SK-N-SH (cell line): ENCODE results near the gene GLCE. TPM values are rescaled to one million over a fixed set of nuclear protein-coding genes. Genes with fewer than 3 reads are reported as not detected.

Source experiments
- CTCF ChIA-PET: fragments of 300-600, 350-600 bp; formaldehyde crosslinking; extraction: SDS; loops from one replicate; lab custom pipeline; 2021; lab: Yijun Ruan, JAX
- POLR2A ChIA-PET: fragments of 350-600 bp; sonication (Branson Sonifier 250); formaldehyde crosslinking; extraction: SDS; loops from one replicate; lab custom pipeline; 2020; ENCODE audit warnings: antibody characterized with exemption, inconsistent platforms; lab: Yijun Ruan, JAX
- DNase-seq: peaks from one replicate; pipeline ENCODE4 v3.0.0; 2012
- H2AFZ ChIP-seq: fragments of 200-600 bp; sonication (generic); 2 replicates; pipeline ENCODE4 v1.8.1; 2016; ENCODE audit warnings: antibody characterized with exemption, mild to moderate bottlenecking, low read depth
- H3F3A ChIP-seq: fragments of 200-600 bp; sonication (generic); replicated peaks from 2 replicates; pipeline ENCODE3; 2016; ENCODE audit warnings: antibody characterized with exemption, mild to moderate bottlenecking; ENCODE audit not compliant: insufficient read depth
- H3K27ac ChIP-seq, 2 experiments: fragments of 200-500 bp in 1 of 2; fragments of 200-600 bp in 1 of 2; sonication (Bioruptor generic) in 1 of 2; sonication (generic), shearing (Covaris generic) in 1 of 2; 2 replicates each; pipeline versions ENCODE4 v1.5.1 to v1.6.1; 2014 to 2016; ENCODE audit warnings: low read depth in 2 of 2, inconsistent platforms in 1 of 2, low read length in 1 of 2, mild to moderate bottlenecking in 1 of 2, mixed read lengths in 1 of 2
- H3K27me3 ChIP-seq: fragments of 200-600 bp; sonication (generic), shearing (Covaris generic); 2 replicates; pipeline ENCODE4 v1.6.1; 2016; ENCODE audit warnings: mixed run types; ENCODE audit not compliant: insufficient read depth
- H3K36me3 ChIP-seq, 2 experiments: fragments of 200-500 bp in 1 of 2; fragments of 200-600 bp in 1 of 2; sonication (Bioruptor generic) in 1 of 2; sonication (generic) in 1 of 2; replicated peaks in 1 of 2; 2 replicates each; pipeline versions ENCODE3 to v1.5.1; 2014 to 2016; ENCODE audit warnings: low read length in 1 of 2, mild to moderate bottlenecking in 1 of 2; ENCODE audit not compliant: insufficient read depth in 2 of 2, control insufficient read depth in 1 of 2
- H3K4me1 ChIP-seq, 2 experiments: fragments of 200-500 bp in 1 of 2; fragments of 200-600 bp in 1 of 2; sonication (Bioruptor generic) in 1 of 2; sonication (generic), shearing (Covaris generic) in 1 of 2; 2 replicates each; pipeline versions ENCODE4 v1.5.1 to v1.6.1; 2014 to 2016; ENCODE audit warnings: low read depth in 1 of 2, low read length in 1 of 2, mixed run types in 1 of 2; ENCODE audit not compliant: insufficient read depth in 2 of 2, control insufficient read depth in 1 of 2
- H3K4me2 ChIP-seq: fragments of 200-600 bp; sonication (generic), shearing (Covaris generic); 2 replicates; pipeline ENCODE4 v1.6.1; 2017; ENCODE audit warnings: mixed run types
- H3K4me3 ChIP-seq, 2 experiments: fragments of 200-500 bp in 1 of 2; fragments of 200-600 bp in 1 of 2; sonication (Bioruptor generic) in 1 of 2; sonication (generic), shearing (Covaris generic) in 1 of 2; 2 replicates each; pipeline versions ENCODE4 v1.5.1 to v1.8.1; 2014 to 2016; ENCODE audit warnings: low read depth in 2 of 2, inconsistent platforms in 1 of 2, low read length in 1 of 2, mild to moderate bottlenecking in 1 of 2, mixed read lengths in 1 of 2, moderate library complexity in 1 of 2
- H3K79me2 ChIP-seq: fragments of 200-600 bp; sonication (generic); 2 replicates; pipeline ENCODE4 v1.8.1; 2017; ENCODE audit warnings: mild to moderate bottlenecking; ENCODE audit not compliant: insufficient read depth
- H3K9ac ChIP-seq: fragments of 200-600 bp; sonication (generic); 2 replicates; pipeline ENCODE4 v1.6.1; 2017; ENCODE audit warnings: mixed run types
- H3K9me2 ChIP-seq: fragments of 200-600 bp; sonication (generic); 2 replicates; pipeline ENCODE4 v1.6.1; 2017; ENCODE audit warnings: mixed run types
- H3K9me3 ChIP-seq: fragments of 200-600 bp; sonication (generic); 2 replicates; pipeline ENCODE4 v1.6.1; 2017; ENCODE audit warnings: mixed run types, mild to moderate bottlenecking, moderate library complexity
- H4K20me1 ChIP-seq: fragments of 200-600 bp; sonication (generic); 2 replicates; pipeline ENCODE4 v1.6.1; 2017; ENCODE audit warnings: mild to moderate bottlenecking, mixed run types; ENCODE audit not compliant: insufficient read depth
- FOXJ3 ChIP-seq: sonication (generic); formaldehyde crosslinking; IDR thresholded peaks from 2 replicates; pipeline ENCODE4 v1.5.1; 2020; ENCODE audit warnings: mild to moderate bottlenecking, missing genetic modification reagents
- GATA2 ChIP-seq: sonication (generic); formaldehyde crosslinking; IDR thresholded peaks from 2 replicates; pipeline ENCODE4 v1.5.0; 2020; ENCODE audit warnings: mild to moderate bottlenecking, missing genetic modification reagents
- MEF2A ChIP-seq: IDR thresholded peaks from 2 replicates; pipeline ENCODE4 v1.4.0; 2012; ENCODE audit warnings: low read depth, borderline replicate concordance
- NFIC ChIP-seq: IDR thresholded peaks from 2 replicates; pipeline ENCODE4 v1.4.0; 2012; ENCODE audit warnings: borderline replicate concordance
- NRF1 ChIP-seq: IDR thresholded peaks from 2 replicates; pipeline ENCODE4 v1.6.1; 2012; ENCODE audit warnings: low read depth, mild to moderate bottlenecking, low read length
- POLR2AphosphoS5 ChIP-seq: IDR thresholded peaks from 2 replicates; pipeline ENCODE4 v1.6.1; 2012; ENCODE audit warnings: low read depth, low read length
- RAD21 ChIP-seq: IDR thresholded peaks from 2 replicates; pipeline ENCODE4 v1.6.1; 2012; ENCODE audit warnings: mild to moderate bottlenecking, low read length
- REST ChIP-seq: IDR thresholded peaks from 2 replicates; pipeline ENCODE4 v1.6.1; 2012; ENCODE audit warnings: mild to moderate bottlenecking, low read depth, low read length, moderate library complexity
- SMC3 ChIP-seq: IDR thresholded peaks from 2 replicates; pipeline ENCODE4 v1.6.1; 2012; ENCODE audit warnings: low read depth, low read length, improper control_type of control experiment
- TCF12 ChIP-seq: IDR thresholded peaks from 2 replicates; pipeline ENCODE4 v1.4.0; 2012
- TEAD4 ChIP-seq: IDR thresholded peaks from 2 replicates; pipeline ENCODE4 v1.4.0; 2012; ENCODE audit warnings: mild to moderate bottlenecking, borderline replicate concordance; ENCODE audit not compliant: insufficient read depth
- ZBTB33 ChIP-seq: IDR thresholded peaks from 2 replicates; pipeline ENCODE4 v1.4.0; 2012; ENCODE audit warnings: low read depth, borderline replicate concordance
- WGBS: methylation state at CpG from one replicate; pipeline ENCODE4 v1.1.6; 2017; ENCODE audit warnings: low lambda C conversion rate; 5-methylcytosine and 5-hydroxymethylcytosine counted together
- polyA plus RNA-seq, 3 experiments: library from polyadenylated mRNA; depleted of rRNA; stranded (reverse); fragments of >200 nt; gene quantifications; 2 replicates each; pipeline ENCODE4 v1.2.3, GENCODE V29; 2012
- TF ChIP-seq, protein P1 (sequence below): fragments of 200-600 bp; sonication (generic); IDR thresholded peaks from 2 replicates; pipeline ENCODE4 v1.6.1; 2017; ENCODE audit warnings: antibody characterized with exemption, mild to moderate bottlenecking, moderate library complexity

GLCE gene
- polyA plus RNA-seq, 1 of the 3 experiments (the other 2 are of a cell fraction) = 19.5 TPM

DNA sequence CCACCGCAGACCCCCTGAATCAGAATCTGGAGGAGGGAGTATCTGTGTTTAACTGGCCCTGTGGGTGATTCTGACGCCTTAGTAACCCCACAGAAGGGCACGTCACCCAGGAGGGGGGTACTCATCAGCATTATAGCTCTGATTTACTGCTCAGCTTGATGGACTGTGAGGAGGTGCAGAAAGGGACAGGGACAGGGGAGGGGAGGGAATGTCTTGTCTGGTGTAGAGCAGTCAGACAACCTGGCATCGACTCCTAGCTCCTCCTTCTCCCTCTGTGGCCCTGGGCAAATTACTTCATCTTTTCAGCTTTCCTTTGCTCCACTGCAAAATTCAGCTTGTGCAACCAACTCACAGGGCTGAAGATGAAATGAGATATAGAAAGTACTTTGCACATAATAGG, 42.3 kb upstream of the GLCE start:
- Histone ChIP-seq H3K27me3 (peaks cover 40% of the 10 kb centered on the region), H3K9me3 (no peaks in the 10 kb centered on the region), H3K4me3 (no peak overlapping the region), H2AFZ (no peak overlapping the region), H3K4me1 (peaks cover 0 to 32% of the 10 kb centered on the region in 2 experiments; a peak in 2 of 4 replicates), H3K9me2 (no peaks in the 10 kb centered on the region), H3K79me2 (no peaks in the 10 kb centered on the region), H3K9ac (no peak overlapping the region), H4K20me1 (no peaks in the 10 kb centered on the region), H3F3A (no peaks in the 10 kb centered on the region), H3K27ac (no peak overlapping the region), H3K36me3 (no peaks in the 10 kb centered on the region), H3K4me2 (no peak overlapping the region)
- 17% methylated on average over 3 of the region's 4 CpGs for WGBS
- DNase-seq = no peak
- CTCF ChIA-PET = interaction anchor here (1.0 to 5.4 kb wide), 5 partner anchors 13 to 276 kb away, joined by 3 to 20 read pairs (median 4); no protein-coding TSS in a partner anchor
- POLR2A ChIA-PET = no interaction called here
- TF ChIP-seq MEF2A (no peak), SMC3 (no peak), TEAD4 (no peak), GATA2 (no peak), NRF1 (no peak), NFIC (no peak), FOXJ3 (CRISPR knock-in tag) (no peak), RAD21 (no peak), ZBTB33 (no peak), REST (no peak), TCF12 (no peak), POLR2AphosphoS5 (no peak)
- TF ChIP-seq, protein P1, sequence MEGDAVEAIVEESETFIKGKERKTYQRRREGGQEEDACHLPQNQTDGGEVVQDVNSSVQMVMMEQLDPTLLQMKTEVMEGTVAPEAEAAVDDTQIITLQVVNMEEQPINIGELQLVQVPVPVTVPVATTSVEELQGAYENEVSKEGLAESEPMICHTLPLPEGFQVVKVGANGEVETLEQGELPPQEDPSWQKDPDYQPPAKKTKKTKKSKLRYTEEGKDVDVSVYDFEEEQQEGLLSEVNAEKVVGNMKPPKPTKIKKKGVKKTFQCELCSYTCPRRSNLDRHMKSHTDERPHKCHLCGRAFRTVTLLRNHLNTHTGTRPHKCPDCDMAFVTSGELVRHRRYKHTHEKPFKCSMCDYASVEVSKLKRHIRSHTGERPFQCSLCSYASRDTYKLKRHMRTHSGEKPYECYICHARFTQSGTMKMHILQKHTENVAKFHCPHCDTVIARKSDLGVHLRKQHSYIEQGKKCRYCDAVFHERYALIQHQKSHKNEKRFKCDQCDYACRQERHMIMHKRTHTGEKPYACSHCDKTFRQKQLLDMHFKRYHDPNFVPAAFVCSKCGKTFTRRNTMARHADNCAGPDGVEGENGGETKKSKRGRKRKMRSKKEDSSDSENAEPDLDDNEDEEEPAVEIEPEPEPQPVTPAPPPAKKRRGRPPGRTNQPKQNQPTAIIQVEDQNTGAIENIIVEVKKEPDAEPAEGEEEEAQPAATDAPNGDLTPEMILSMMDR = no peak
